WTC11 (cell line): ENCODE measurements around the gene C2orf72. TPM values are rescaled to one million over a fixed set of nuclear protein-coding genes. Genes with fewer than 3 reads are reported as not detected.

ENCODE experiments used
- ATAC-seq: fragments of 200-7000 bp; cut with Tn5 transposase; 2 replicates; pipeline ENCODE4 v1.10.0; 2021; ENCODE audit warnings: mild to moderate bottlenecking, moderate library complexity
- CTCF ChIA-PET: fragments of 300-600 bp; sonication (Branson Sonifier 250); formaldehyde crosslinking; loops from one replicate; lab custom pipeline; 2021; ENCODE audit warnings: antibody characterized with exemption; lab: Charles Lee
- POLR2A ChIA-PET: fragments of 350-600 bp; sonication (Branson Sonifier 250); formaldehyde crosslinking; loops from one replicate; lab custom pipeline; 2021; ENCODE audit warnings: antibody characterized with exemption; lab: Charles Lee
- DNase-seq: peaks from one replicate; pipeline ENCODE4 v3.0.0; 2021; ENCODE audit warnings: low spot score
- H3K27ac Mint-ChIP-seq: 2 replicates; pipeline ENCODE4 v1.8.0; 2021; ENCODE audit warnings: mixed read lengths
- H3K27me3 Mint-ChIP-seq: 2 replicates; pipeline ENCODE4 v1.8.0; 2021; ENCODE audit warnings: low read depth, mild to moderate bottlenecking, moderate library complexity, mixed read lengths
- H3K36me3 Mint-ChIP-seq: 2 replicates; pipeline ENCODE4 v1.8.0; 2021; ENCODE audit warnings: mixed read lengths
- H3K4me1 Mint-ChIP-seq: 2 replicates; pipeline ENCODE4 v1.8.0; 2022; ENCODE audit warnings: mixed read lengths
- H3K4me3 Mint-ChIP-seq: 2 replicates; pipeline ENCODE4 v1.8.0; 2021; ENCODE audit warnings: mild to moderate bottlenecking, moderate library complexity, mixed read lengths
- H3K9me3 Mint-ChIP-seq: 2 replicates; pipeline ENCODE4 v1.8.0; 2021; ENCODE audit warnings: mixed read lengths
- ELF4 ChIP-seq: sonication (generic); formaldehyde crosslinking; IDR thresholded peaks from 2 replicates; pipeline ENCODE4 v1.8.1; 2022; ENCODE audit warnings: low read depth, mild to moderate bottlenecking, moderate library complexity, missing genetic modification reagents
- ESRRA ChIP-seq: sonication (generic); formaldehyde crosslinking; IDR thresholded peaks from 2 replicates; pipeline ENCODE4 v1.8.1; 2022; ENCODE audit warnings: mild to moderate bottlenecking, missing genetic modification reagents, borderline replicate concordance
- GTF2I ChIP-seq: fragments of 250-450 bp; sonication (Bioruptor Pico); conservative IDR thresholded peaks from 2 replicates; pipeline ENCODE4 v1.4.0; 2021; ENCODE audit warnings: mild to moderate bottlenecking
- NFATC4 ChIP-seq: fragments of 250-450 bp; sonication (Bioruptor Pico); IDR thresholded peaks from 2 replicates; pipeline ENCODE4 v1.9.0; 2021; ENCODE audit warnings: mild to moderate bottlenecking
- NR3C1 ChIP-seq: sonication (generic); formaldehyde crosslinking; conservative IDR thresholded peaks from 2 replicates; pipeline ENCODE4 v1.8.1; 2023; ENCODE audit warnings: low read depth, mild to moderate bottlenecking, missing genetic modification reagents
- OVOL2 ChIP-seq: fragments of 250-450 bp; sonication (Bioruptor Pico); IDR thresholded peaks from 2 replicates; pipeline ENCODE4 v1.9.0; 2021; ENCODE audit warnings: mild to moderate bottlenecking, borderline replicate concordance
- PRDM15 ChIP-seq: sonication (generic); formaldehyde crosslinking; IDR thresholded peaks from 2 replicates; pipeline ENCODE4 v1.8.0; 2022; ENCODE audit warnings: missing genetic modification reagents
- RORB ChIP-seq: fragments of 250-450 bp; sonication (Bioruptor Pico); IDR thresholded peaks from 2 replicates; pipeline ENCODE4 v1.9.0; 2021; ENCODE audit warnings: mild to moderate bottlenecking
- SMAD4 ChIP-seq: sonication (generic); formaldehyde crosslinking; IDR thresholded peaks from 2 replicates; pipeline ENCODE4 v1.8.0; 2022; ENCODE audit warnings: mild to moderate bottlenecking, missing genetic modification reagents
- TEAD1 ChIP-seq: sonication (generic); formaldehyde crosslinking; IDR thresholded peaks from 2 replicates; pipeline ENCODE4 v1.8.0; 2022; ENCODE audit warnings: mild to moderate bottlenecking, missing genetic modification reagents
- TP53 ChIP-seq: sonication (generic); formaldehyde crosslinking; IDR thresholded peaks from 2 replicates; pipeline ENCODE4 v1.8.1; 2023; ENCODE audit warnings: mild to moderate bottlenecking, missing genetic modification reagents
- ZBTB43 ChIP-seq: sonication (generic); formaldehyde crosslinking; IDR thresholded peaks from 2 replicates; pipeline ENCODE4 v1.8.1; 2023; ENCODE audit warnings: mild to moderate bottlenecking, missing genetic modification reagents
- ZNF232 ChIP-seq: sonication (generic); formaldehyde crosslinking; IDR thresholded peaks from 2 replicates; pipeline ENCODE4 v1.8.0; 2022; ENCODE audit warnings: mild to moderate bottlenecking, missing genetic modification reagents
- ZNF532 ChIP-seq: fragments of 250-450 bp; sonication (Bioruptor Pico); IDR thresholded peaks from 2 replicates; pipeline ENCODE4 v1.9.0; 2021; ENCODE audit warnings: mild to moderate bottlenecking, borderline replicate concordance
- total RNA-seq: library from RNA; stranded (reverse); gene quantifications from 3 replicates; pipeline ENCODE4 v1.2.3, GENCODE V29; 2021
- TF ChIP-seq, protein P1 (sequence below): sonication (generic); formaldehyde crosslinking; IDR thresholded peaks from 2 replicates; pipeline ENCODE4 v1.8.1; 2023; ENCODE audit warnings: mild to moderate bottlenecking, missing genetic modification reagents, moderate library complexity
- TF ChIP-seq, protein P2 (sequence below): sonication (generic); formaldehyde crosslinking; IDR thresholded peaks from 2 replicates; pipeline ENCODE4 v1.8.1; 2023; ENCODE audit warnings: mild to moderate bottlenecking, missing genetic modification reagents, moderate library complexity

Gene C2orf72
- total RNA-seq, 1 experiment from 2014 or later, result 1.7 TPM

DNA sequence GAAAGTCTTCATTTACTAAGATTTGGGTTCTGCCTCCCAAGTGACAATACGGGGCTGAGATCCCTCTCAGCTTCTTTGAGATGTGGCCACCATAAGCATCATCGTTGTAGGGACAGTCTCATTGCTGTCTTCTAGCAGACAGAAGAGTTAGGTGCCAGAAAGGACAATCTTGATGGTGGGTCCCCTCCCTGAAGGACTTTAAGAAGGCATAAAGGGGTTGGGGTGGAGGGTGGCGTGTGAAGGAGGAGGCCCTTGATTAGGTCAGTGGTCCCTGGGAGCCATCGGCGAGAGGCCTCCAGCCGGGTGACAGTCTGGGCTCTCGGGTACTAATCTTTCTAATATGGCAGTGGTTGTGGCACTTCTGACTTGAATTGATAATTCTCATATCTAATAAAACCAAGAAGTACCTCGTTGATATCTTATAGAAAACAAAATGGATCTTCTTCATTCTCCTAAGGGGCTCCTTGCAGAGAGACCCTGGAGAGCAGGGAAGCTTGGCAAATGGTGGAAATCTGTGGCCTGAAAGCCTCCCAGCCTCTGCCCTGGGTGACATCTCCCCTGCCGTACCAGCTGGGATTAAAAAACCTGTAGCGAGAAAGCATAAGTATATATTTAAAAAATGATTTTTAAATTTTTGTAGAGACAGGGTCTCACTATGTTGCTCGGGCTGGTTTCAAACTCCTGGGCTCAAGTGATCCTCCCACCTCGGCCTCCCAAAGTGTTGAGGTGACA, 12.1 kb downstream of the C2orf72 start:
- CTCF ChIA-PET, result no interaction called here
- POLR2A ChIA-PET, result no interaction called here
- Mint-ChIP-seq H3K9me3 (no peaks in the 10 kb centered on the region), H3K36me3 (no peaks in the 10 kb centered on the region), H3K4me3 (no peak overlapping the region), H3K4me1 (peaks cover 4% of the 10 kb centered on the region; the same call in 1 of the 2 replicates), H3K27ac (no peak overlapping the region), H3K27me3 (peaks cover 38% of the 10 kb centered on the region)
- TF ChIP-seq GTF2I (CRISPR knock-in tag) (no peak), PRDM15 (CRISPR knock-in tag) (no peak), TP53 (CRISPR knock-in tag) (no peak), ZNF232 (CRISPR knock-in tag) (no peak), NFATC4 (CRISPR knock-in tag) (no peak), ZBTB43 (CRISPR knock-in tag) (no peak), OVOL2 (CRISPR knock-in tag) (no peak), TEAD1 (CRISPR knock-in tag) (no peak), ESRRA (CRISPR knock-in tag) (no peak), RORB (CRISPR knock-in tag) (no peak), SMAD4 (CRISPR knock-in tag) (no peak), NR3C1 (CRISPR knock-in tag) (no peak), ELF4 (CRISPR knock-in tag) (no peak), ZNF532 (CRISPR knock-in tag) (no peak)
- TF ChIP-seq, protein P1, sequence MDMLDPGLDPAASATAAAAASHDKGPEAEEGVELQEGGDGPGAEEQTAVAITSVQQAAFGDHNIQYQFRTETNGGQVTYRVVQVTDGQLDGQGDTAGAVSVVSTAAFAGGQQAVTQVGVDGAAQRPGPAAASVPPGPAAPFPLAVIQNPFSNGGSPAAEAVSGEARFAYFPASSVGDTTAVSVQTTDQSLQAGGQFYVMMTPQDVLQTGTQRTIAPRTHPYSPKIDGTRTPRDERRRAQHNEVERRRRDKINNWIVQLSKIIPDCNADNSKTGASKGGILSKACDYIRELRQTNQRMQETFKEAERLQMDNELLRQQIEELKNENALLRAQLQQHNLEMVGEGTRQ (CRISPR knock-in tag), result no peak
- TF ChIP-seq, protein P2, sequence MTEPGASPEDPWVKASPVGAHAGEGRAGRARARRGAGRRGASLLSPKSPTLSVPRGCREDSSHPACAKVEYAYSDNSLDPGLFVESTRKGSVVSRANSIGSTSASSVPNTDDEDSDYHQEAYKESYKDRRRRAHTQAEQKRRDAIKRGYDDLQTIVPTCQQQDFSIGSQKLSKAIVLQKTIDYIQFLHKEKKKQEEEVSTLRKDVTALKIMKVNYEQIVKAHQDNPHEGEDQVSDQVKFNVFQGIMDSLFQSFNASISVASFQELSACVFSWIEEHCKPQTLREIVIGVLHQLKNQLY (CRISPR knock-in tag), result no peak
- DNase-seq (no peak), ATAC-seq (no peak)
